HG03175 (cell line): ENCODE measurements around the gene UNK.
"Not testable (repeated sequence)": the region's sequence is repeated elsewhere in the genome, so short reads cannot be mapped to it uniquely, and the experiment has no call there.

Experiments
- ATAC-seq: cut with Tn5 transposase; IDR thresholded peaks from one replicate; pipeline ENCODE4 v1.9.1; 2021; ENCODE audit warnings: mild to moderate bottlenecking, moderate library complexity; ENCODE audit not compliant: unreplicated experiment

The UNK gene

DNA sequence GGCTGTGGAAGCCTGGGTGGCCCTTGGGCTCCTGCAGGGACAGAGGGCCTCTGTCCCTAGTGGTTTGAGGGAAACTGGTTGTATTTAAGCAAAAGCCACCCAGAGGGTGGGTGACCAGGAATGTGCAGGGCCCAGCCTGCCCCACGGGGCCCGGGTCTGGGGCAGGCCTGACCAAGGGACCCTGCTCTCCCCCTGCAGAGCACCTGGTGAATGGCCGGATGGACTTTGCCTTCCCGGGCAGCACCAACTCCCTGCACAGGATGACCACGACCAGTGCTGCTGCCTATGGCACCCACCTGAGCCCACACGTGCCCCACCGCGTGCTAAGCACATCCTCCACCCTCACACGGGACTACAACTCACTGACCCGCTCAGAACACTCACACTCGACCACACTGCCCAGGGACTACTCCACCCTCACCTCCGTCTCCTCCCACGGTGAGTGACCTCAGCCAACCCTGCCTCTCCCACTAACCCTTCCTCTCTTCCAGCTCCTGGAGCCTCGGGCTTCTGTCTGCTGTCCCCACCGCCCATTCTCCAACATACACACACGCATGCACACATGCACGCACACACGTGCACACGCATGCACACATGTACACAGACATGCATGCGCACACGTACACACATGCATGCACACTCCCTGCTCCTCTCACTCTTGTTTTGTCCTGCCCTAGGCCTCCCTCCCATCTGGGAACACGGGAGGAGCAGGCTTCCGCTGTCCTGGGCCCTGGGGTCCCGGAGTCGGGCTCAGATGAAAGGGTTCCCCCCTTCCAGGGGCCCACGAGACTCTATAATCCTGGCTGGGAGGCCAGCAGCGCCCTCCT, 30.0 kb upstream of the UNK start:
- no peak for ATAC-seq

DNA sequence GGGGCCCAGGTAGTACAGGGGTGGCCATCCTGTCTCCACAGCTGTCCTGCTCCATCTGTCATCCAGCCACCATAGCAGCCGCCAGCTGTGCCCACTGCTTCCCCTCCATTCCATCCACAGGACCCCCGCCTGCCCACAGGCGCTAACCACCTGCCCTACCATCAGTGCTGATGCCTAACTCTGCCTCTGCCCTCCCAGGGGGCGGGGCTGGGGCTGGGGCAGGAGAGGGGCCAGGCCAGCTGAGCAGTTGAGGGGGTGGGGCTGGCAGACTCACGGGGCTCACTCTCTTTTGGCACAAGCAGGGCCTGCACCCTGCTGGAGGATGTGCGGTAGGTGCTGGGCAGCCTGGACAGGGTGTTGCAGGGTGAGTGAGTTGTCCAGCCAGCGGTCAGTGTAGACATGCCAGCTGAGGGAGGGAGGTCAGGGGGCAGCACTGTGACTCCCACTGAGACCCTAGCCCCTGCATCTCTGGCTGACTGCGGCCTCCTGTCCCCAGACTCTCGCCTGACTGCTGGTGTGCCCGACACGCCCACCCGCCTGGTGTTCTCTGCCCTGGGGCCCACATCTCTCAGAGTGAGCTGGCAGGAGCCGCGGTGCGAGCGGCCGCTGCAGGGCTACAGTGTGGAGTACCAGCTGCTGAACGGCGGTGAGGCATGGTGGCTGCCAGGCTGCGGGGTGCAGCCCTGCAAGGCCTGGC, 29.3 kb upstream of the UNK start:
- ATAC-seq = no peak

GRCh38 chr17:75755990-75756389, 28.6 kb upstream of the UNK start:
- no peak for ATAC-seq

GRCh38 chr17:75756451-75757085, 28.0 kb upstream of the UNK start:
- no peak for ATAC-seq

GRCh38 chr17:75757086-75757681, 27.4 kb upstream of the UNK start:
- no peak for ATAC-seq

DNA sequence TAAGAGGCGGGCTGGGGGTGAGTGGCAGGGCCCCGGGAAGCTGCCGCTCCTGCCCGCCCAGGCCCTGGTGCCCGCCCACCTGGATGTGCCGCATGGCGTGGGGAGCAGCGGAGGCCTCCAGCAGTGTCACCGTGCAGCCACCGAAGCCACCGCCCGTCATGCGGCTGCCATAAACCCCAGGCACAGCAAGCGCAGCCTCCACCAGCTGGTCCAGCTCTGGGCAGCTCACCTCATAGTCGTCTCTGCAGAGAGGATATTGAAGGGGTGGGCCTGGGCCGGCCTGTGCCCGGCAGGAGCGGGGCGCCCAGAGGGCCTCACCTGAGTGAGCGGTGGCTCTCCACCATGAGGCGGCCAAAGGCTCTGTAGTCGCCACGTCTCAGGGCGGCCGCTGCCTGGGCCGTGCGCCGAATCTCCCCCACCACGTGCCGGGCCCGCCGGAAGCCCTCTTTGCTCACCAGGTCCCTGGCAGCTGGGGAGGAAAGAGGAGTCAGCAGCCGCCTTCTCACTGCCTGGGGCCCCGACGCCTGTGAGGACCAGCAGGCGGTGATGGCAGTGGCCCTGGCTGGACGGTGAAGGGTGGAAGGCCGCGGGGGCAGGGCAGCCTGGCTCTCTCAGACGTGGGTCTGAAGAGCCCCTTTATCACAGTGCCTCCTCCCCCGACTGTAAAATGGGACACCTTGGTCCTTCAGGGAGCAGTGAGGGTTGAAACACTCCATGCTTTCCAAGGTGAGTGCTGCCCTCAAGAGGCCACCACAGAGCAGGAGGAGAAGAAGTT, 26.3 kb upstream of the UNK start:
- ATAC-seq = no peak

DNA sequence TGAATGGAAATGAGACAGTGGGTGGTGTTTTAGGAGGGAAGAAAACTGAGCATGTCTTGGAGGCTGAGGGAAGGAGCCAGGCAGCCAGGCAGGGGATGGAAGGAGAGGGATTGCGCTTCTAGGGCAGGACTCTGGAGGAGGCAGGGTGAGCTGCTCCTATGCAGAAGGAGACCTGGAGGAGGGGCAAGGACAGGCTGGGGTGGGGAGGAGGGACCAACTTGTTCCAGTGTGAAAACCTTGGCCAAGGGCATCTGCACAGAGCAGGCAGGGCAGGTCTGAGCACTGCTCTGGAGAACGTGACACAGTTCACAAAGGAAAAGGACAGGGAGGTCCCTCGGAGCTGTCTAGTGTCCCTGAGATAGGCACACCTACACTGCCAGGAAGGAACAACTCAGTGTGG, 25.1 kb upstream of the UNK start:
- ATAC-seq = no peak

- not testable (repeated sequence) for ATAC-seq
Observed at GRCh38 chr17:75759978-75760640, 24.5 kb upstream of the UNK start.

- no peak for ATAC-seq
Observed at GRCh38 chr17:75762513-75763268, 21.9 kb upstream of the UNK start.

DNA sequence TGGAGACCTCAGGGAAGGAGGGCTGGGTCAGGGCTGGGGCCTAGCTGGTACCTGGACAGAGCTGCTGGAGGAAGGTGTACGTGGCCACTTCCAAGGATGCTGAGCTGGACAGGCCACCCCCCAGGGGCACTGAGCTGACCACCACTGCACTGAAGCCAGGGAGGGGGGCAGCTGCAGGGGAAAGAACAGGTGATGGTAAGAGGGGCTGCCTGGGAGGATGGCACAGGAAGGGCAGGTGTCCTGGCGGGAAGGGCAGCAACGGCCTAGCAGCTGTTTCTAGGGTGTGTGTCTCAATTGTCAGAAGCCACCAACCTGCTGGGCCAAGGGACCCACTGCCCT, 21.4 kb upstream of the UNK start:
- ATAC-seq = no peak

- ATAC-seq = no peak
Observed at GRCh38 chr17:75763613-75764416, 20.8 kb upstream of the UNK start.

DNA sequence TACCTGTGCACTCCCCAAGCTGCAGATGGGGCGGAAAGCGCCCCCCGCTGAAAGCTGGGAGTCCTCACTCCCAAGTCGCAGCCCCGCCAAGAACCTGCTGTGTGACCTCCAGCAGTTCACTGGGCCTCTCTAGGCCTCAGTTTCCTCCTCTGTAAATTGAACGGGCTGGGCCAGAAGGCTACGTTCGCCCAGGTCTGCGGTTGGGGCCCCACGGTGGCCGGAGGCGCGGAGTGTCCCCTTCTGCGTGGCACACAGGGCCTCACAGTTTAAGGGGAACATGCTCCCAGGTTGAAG, 20.2 kb upstream of the UNK start:
- ATAC-seq = no peak

GRCh38 chr17:75764711-75765421, 19.7 kb upstream of the UNK start, which contains the start of gene GALK1:
Gene GALK1 (minus strand): TSS chr17:75765192. CDS start chr17:75765136, 56 bp downstream.
- peak; percentile 80 for ATAC-seq

- ATAC-seq = no peak
Observed at GRCh38 chr17:75765981-75766380, 18.6 kb upstream of the UNK start.

DNA sequence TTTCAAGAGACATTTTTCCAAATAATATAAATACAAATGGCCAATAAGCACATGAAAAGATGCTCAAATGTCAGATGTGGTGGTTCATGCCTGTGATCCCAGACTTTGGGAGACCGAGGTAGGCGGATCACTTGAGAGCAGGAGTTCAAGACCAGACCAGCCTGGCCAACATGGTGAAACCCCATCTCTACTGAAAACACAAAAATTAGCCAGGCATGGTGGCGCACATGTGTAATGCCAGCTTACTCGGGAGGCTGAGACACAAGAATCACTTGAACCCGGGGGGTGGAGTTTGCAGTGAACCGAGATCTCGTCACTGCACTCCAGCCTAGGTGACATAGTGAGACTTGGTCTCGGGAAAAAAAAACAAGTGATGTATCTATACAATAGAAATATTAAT, 16.7 kb upstream of the UNK start:
- no peak for ATAC-seq

DNA sequence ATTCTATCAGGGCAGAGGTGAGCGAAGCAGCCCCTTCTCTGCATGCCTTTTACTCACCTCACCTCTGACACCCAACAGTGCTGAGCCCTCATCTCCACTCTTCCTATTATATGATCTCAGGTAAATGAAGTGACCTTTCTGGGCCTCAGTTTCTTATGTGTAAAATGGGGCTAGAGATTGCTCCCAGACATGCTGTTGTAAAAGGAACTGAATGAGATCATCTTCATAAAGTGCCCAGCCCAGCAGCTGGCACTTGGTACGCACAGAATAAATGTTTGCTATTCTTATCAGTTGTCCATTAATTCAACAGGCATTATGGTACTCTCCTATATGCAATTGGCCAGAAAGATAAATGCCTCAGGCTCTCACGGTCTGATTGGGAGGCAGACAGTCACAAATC, 15.1 kb upstream of the UNK start:
- no peak for ATAC-seq

DNA sequence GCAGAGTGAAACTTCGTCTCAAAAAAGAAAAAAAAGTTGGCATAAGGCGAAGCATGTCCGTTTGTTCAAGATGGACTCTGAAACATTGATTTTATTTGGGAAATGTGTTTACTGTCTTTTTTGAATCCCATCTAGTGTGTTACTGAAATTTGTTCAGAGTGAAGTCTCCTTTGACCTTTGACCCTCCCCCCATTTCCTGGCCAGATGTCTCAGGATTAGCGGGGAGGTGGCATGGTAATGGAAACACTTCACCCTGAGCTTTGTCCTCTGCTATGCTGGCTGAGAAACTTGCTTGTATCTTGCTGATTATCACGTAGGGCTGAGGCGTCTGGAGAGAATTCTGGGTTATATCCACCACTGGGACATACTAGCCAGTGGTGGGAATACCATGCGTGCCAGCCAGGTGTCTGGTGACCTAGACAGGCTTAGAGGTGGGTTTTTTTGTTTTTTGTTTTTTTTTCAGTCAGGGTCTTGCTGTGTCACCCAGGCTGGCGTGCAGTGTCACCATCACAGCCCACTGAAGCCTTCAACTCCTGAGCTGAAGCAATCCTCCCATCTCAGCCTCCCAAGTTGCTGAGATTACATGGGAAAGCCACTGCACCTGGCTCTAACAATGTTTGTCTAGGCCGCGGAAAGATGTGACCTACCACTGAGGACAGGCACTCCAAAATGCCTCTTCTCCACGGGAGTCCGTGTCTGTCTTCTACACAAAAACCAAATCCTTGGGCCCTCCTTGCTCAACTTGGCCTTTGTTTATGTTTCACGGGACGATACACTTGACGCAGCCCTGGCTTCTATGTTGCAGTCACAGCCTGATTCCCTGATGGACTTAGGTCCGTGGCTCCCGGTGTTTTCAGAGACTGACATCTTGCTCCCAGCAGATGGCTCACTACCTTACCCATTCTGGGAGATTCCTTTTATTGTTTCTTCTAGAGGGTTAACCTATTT, 13.0 kb upstream of the UNK start:
- ATAC-seq = no peak
